SK-N-MC (cell line): ENCODE data around the gene TUBB2B.

Experiments used
- EZH2 ChIP-seq: fragments of 200-600 bp; sonication (generic); IDR thresholded peaks from one replicate; pipeline ENCODE4 v1.6.1; 2017; ENCODE audit warnings: antibody characterized with exemption
- FOXP2 ChIP-seq: optimal IDR thresholded peaks from 2 replicates; pipeline ENCODE3; 2011; ENCODE audit warnings: mild to moderate bottlenecking, moderate library complexity; ENCODE audit not compliant: insufficient read depth; ENCODE audit errors: extremely low read length, control extremely low read depth
- POLR2AphosphoS5 ChIP-seq: IDR thresholded peaks from 2 replicates; pipeline ENCODE4 v1.6.1; 2012; ENCODE audit warnings: mild to moderate bottlenecking, low read depth, low read length, borderline replicate concordance

DNA sequence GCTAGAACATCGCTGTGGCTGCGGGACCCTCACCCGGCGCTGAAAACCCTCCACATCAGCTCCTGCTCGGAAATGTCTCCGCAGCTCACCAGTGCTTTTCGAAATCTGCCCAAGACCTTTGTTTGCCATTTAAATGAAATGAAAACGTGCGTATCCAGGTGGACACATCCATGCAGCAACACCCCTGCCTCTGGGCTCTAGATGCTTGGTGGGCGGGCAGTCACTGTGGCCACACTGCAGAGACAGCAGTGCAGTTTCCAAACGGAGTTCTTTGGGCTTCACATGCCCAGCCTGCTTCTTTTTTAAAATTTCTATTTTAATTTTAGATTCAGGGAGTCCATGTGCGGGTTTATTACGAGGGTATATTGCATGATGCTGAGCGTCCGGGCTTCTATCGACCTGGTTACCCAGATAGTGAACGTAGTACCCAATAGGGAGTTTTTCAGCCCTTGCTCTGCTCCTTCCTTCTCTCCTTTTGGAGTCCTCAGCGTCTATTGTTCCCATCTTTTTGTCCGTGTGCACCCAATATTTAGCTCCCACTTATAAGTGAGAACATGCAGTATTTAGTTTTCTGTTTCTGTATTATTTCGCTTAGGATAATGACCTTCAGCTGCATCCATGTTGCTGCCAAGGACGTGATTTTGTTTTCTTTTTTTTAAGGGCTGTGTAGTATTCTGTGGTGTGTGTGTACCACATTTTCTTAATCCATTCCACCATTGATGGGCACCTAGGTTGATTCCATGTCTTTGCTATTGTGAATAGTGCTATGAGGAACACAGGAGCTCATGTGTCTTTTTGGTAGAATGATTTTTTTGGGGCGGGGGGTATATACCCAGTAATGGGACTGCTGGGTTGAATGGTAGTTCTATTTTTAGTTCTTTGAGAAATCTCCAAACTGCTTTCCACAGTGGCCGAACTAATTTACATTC, 4.8 kb upstream of the TUBB2B start:
- no peak for TF ChIP-seq POLR2AphosphoS5
- no peak for TF ChIP-seq EZH2
- TF ChIP-seq FOXP2: no peak
